GM23338 (cell line): ENCODE data around the gene PALM. TPM values are rescaled to one million over a fixed set of nuclear protein-coding genes. Genes with fewer than 3 reads are reported as not detected.

Source experiments
- ATAC-seq: fragments of 200-7000 bp; cut with Tn5 transposase; 3 replicates; pipeline ENCODE4 v1.9.1; 2020
- DNase-seq: peaks from one replicate; pipeline ENCODE4 v3.0.0-alpha.2; 2015; ENCODE audit warnings: low spot score
- H2AFZ ChIP-seq: fragments of 200-600 bp; sonication (generic); 2 replicates; pipeline ENCODE4 v1.8.0; 2016; ENCODE audit warnings: antibody characterized with exemption, mild to moderate bottlenecking, moderate library complexity
- H3F3A ChIP-seq: fragments of 200-600 bp; sonication (generic); replicated peaks from 2 replicates; pipeline ENCODE4 v1.8.0; 2017; ENCODE audit warnings: antibody characterized with exemption, mixed run types, low read depth
- H3K27ac ChIP-seq: fragments of 200-600 bp; sonication (generic); 2 replicates; pipeline ENCODE4 v1.6.1; 2016; ENCODE audit warnings: low read depth
- H3K27me3 ChIP-seq: fragments of 200-600 bp; sonication (generic); 2 replicates; pipeline ENCODE4 v1.8.0; 2016; ENCODE audit warnings: mild to moderate bottlenecking, mixed run types, moderate library complexity; ENCODE audit not compliant: insufficient read depth
- H3K36me3 ChIP-seq: fragments of 200-600 bp; sonication (generic); 2 replicates; pipeline ENCODE4 v1.8.0; 2016; ENCODE audit warnings: mild to moderate bottlenecking; ENCODE audit not compliant: insufficient read depth
- H3K4me1 ChIP-seq: fragments of 200-600 bp; sonication (generic); 2 replicates; pipeline ENCODE4 v1.8.0; 2016; ENCODE audit warnings: mild to moderate bottlenecking, moderate library complexity; ENCODE audit not compliant: insufficient read depth
- H3K4me2 ChIP-seq: fragments of 200-600 bp; sonication (generic); 2 replicates; pipeline ENCODE4 v1.7.1; 2017; ENCODE audit warnings: mixed run types
- H3K4me3 ChIP-seq: fragments of 200-600 bp; sonication (generic); 2 replicates; pipeline ENCODE4 v1.6.1; 2016; ENCODE audit warnings: mixed run types
- H3K79me2 ChIP-seq: fragments of 200-600 bp; sonication (generic); replicated peaks from 2 replicates; pipeline ENCODE4 v1.8.0; 2017; ENCODE audit warnings: mild to moderate bottlenecking; ENCODE audit not compliant: insufficient read depth
- H3K9me2 ChIP-seq: fragments of 200-600 bp; sonication (generic); 2 replicates; pipeline ENCODE4 v1.8.0; 2017; ENCODE audit not compliant: insufficient read depth
- H4K20me1 ChIP-seq: fragments of 200-600 bp; sonication (generic); replicated peaks from 2 replicates; pipeline ENCODE4 v1.8.0; 2017; ENCODE audit warnings: mild to moderate bottlenecking; ENCODE audit not compliant: insufficient read depth
- H3K27ac Mint-ChIP-seq: 2 replicates; pipeline ENCODE4 v1.8.0; 2020; ENCODE audit warnings: inconsistent platforms, mild to moderate bottlenecking, moderate library complexity, mixed read lengths
- H3K27me3 Mint-ChIP-seq: 3 replicates; pipeline ENCODE4 v1.8.0; 2022; ENCODE audit warnings: low read depth, mild to moderate bottlenecking, moderate library complexity, mixed read lengths, inconsistent platforms; ENCODE audit not compliant: insufficient read depth, poor library complexity
- H3K36me3 Mint-ChIP-seq: 3 replicates; pipeline ENCODE4 v1.8.0; 2021; ENCODE audit warnings: low read depth, mild to moderate bottlenecking, inconsistent platforms, moderate library complexity, mixed read lengths
- H3K4me1 Mint-ChIP-seq: 3 replicates; pipeline ENCODE4 v1.8.0; 2020; ENCODE audit warnings: mild to moderate bottlenecking, inconsistent platforms, mixed read lengths
- H3K4me3 Mint-ChIP-seq: 3 replicates; pipeline ENCODE4 v1.8.0; 2021; ENCODE audit warnings: moderate library complexity, mild to moderate bottlenecking, inconsistent platforms, mixed read lengths
- H3K9me3 Mint-ChIP-seq: 3 replicates; pipeline ENCODE4 v1.8.0; 2020; ENCODE audit warnings: moderate library complexity, mild to moderate bottlenecking, inconsistent platforms, mixed read lengths
- CREB1 ChIP-seq: fragments of 250-450 bp; sonication (Bioruptor Pico); IDR thresholded peaks from 2 replicates; pipeline ENCODE4 v1.5.0; 2020; ENCODE audit warnings: low read depth, mild to moderate bottlenecking, moderate library complexity
- EZH2 ChIP-seq: fragments of 200-600 bp; sonication (generic); IDR thresholded peaks from one replicate; pipeline ENCODE4 v1.8.0; 2017; ENCODE audit warnings: antibody characterized with exemption, mild to moderate bottlenecking, low read depth; ENCODE audit not compliant: unreplicated experiment
- EZH2phosphoT487 ChIP-seq: fragments of 200-600 bp; sonication (generic); IDR thresholded peaks from one replicate; pipeline ENCODE4 v1.8.1; 2018; ENCODE audit warnings: antibody characterized with exemption; ENCODE audit not compliant: unreplicated experiment
- JUNB ChIP-seq: IDR thresholded peaks from one replicate; pipeline ENCODE4 v1.6.1; 2016; ENCODE audit warnings: antibody characterized with exemption; ENCODE audit not compliant: unreplicated experiment
- NANOG ChIP-seq: IDR thresholded peaks from 2 replicates; pipeline ENCODE4 v1.6.1; 2016; ENCODE audit warnings: antibody characterized with exemption, borderline replicate concordance
- POLR2AphosphoS5 ChIP-seq: IDR thresholded peaks from 2 replicates; pipeline ENCODE4 v1.6.1; 2016; ENCODE audit warnings: antibody characterized with exemption, low read depth
- STAT1 ChIP-seq: IDR thresholded peaks from one replicate; pipeline ENCODE4 v1.6.1; 2016; ENCODE audit warnings: antibody characterized with exemption; ENCODE audit not compliant: unreplicated experiment
- ZNF114 ChIP-seq: fragments of 250-450 bp; sonication (Bioruptor Pico); IDR thresholded peaks from 2 replicates; pipeline ENCODE4 v1.5.0; 2020; ENCODE audit warnings: mild to moderate bottlenecking, moderate library complexity
- ZNF331 ChIP-seq: fragments of 250-450 bp; sonication (Bioruptor Pico); IDR thresholded peaks from 2 replicates; pipeline ENCODE4 v1.5.0; 2020; ENCODE audit warnings: low read depth, mild to moderate bottlenecking, moderate library complexity
- polyA plus RNA-seq: library from polyadenylated mRNA; unstranded; fragments of >200 nt; fragmentation: Nextera tagmentation; extraction: Ambion mirVana; gene quantifications from 2 replicates; pipeline ENCODE4 v1.2.1, GENCODE V29; 2016
- total RNA-seq: library from RNA; depleted of rRNA; stranded (reverse); fragments of >200 nt; shearing (Covaris generic); gene quantifications from 2 replicates; pipeline ENCODE4 v1.2.3, GENCODE V29; 2014
- TF ChIP-seq, protein P1 (sequence below): fragments of 250-450 bp; sonication (Bioruptor Pico); IDR thresholded peaks from 2 replicates; pipeline ENCODE4 v1.5.0; 2020; ENCODE audit warnings: mild to moderate bottlenecking, moderate library complexity
- TF ChIP-seq, protein P2 (sequence below), 2 experiments: fragments of 200-600 bp in 1 of 2; sonication (generic) in 1 of 2; conservative IDR thresholded peaks; 2 replicates each; pipeline versions ENCODE4 v1.5.1 to v1.6.1; 2016 to 2017; ENCODE audit warnings: antibody characterized with exemption in 2 of 2, low read depth in 2 of 2, mild to moderate bottlenecking in 2 of 2, moderate library complexity in 1 of 2
- TF ChIP-seq, protein P3 (sequence below): IDR thresholded peaks from 2 replicates; pipeline ENCODE4 v1.6.1; 2016; ENCODE audit warnings: antibody characterized with exemption
- TF ChIP-seq, protein P4 (sequence below): IDR thresholded peaks from one replicate; pipeline ENCODE4 v1.6.1; 2018; ENCODE audit warnings: antibody characterized with exemption; ENCODE audit not compliant: unreplicated experiment

The PALM gene
- total and polyA plus RNA-seq, 2 experiments from 2014 or later = 3.8 to 26.1 TPM

DNA sequence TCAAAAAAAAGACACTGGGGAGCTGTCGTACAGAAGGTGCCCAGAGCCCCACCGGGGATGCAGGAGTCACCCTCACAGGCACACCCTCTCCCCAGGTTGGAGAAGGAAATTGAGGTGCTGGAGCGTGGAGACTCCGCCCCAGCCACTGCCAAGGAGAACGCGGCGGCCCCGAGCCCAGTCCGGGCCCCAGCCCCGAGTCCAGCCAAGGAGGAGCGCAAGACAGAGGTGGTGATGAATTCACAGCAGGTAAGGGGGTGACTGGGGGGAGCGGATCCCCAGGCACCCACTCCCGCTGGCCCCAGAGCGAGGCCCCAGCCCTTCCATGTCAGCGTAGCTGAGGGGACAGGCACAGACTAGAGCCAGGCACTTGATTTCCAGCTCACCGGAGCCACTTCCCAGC, 22.3 kb downstream of the PALM start:
- TF ChIP-seq, protein P1, sequence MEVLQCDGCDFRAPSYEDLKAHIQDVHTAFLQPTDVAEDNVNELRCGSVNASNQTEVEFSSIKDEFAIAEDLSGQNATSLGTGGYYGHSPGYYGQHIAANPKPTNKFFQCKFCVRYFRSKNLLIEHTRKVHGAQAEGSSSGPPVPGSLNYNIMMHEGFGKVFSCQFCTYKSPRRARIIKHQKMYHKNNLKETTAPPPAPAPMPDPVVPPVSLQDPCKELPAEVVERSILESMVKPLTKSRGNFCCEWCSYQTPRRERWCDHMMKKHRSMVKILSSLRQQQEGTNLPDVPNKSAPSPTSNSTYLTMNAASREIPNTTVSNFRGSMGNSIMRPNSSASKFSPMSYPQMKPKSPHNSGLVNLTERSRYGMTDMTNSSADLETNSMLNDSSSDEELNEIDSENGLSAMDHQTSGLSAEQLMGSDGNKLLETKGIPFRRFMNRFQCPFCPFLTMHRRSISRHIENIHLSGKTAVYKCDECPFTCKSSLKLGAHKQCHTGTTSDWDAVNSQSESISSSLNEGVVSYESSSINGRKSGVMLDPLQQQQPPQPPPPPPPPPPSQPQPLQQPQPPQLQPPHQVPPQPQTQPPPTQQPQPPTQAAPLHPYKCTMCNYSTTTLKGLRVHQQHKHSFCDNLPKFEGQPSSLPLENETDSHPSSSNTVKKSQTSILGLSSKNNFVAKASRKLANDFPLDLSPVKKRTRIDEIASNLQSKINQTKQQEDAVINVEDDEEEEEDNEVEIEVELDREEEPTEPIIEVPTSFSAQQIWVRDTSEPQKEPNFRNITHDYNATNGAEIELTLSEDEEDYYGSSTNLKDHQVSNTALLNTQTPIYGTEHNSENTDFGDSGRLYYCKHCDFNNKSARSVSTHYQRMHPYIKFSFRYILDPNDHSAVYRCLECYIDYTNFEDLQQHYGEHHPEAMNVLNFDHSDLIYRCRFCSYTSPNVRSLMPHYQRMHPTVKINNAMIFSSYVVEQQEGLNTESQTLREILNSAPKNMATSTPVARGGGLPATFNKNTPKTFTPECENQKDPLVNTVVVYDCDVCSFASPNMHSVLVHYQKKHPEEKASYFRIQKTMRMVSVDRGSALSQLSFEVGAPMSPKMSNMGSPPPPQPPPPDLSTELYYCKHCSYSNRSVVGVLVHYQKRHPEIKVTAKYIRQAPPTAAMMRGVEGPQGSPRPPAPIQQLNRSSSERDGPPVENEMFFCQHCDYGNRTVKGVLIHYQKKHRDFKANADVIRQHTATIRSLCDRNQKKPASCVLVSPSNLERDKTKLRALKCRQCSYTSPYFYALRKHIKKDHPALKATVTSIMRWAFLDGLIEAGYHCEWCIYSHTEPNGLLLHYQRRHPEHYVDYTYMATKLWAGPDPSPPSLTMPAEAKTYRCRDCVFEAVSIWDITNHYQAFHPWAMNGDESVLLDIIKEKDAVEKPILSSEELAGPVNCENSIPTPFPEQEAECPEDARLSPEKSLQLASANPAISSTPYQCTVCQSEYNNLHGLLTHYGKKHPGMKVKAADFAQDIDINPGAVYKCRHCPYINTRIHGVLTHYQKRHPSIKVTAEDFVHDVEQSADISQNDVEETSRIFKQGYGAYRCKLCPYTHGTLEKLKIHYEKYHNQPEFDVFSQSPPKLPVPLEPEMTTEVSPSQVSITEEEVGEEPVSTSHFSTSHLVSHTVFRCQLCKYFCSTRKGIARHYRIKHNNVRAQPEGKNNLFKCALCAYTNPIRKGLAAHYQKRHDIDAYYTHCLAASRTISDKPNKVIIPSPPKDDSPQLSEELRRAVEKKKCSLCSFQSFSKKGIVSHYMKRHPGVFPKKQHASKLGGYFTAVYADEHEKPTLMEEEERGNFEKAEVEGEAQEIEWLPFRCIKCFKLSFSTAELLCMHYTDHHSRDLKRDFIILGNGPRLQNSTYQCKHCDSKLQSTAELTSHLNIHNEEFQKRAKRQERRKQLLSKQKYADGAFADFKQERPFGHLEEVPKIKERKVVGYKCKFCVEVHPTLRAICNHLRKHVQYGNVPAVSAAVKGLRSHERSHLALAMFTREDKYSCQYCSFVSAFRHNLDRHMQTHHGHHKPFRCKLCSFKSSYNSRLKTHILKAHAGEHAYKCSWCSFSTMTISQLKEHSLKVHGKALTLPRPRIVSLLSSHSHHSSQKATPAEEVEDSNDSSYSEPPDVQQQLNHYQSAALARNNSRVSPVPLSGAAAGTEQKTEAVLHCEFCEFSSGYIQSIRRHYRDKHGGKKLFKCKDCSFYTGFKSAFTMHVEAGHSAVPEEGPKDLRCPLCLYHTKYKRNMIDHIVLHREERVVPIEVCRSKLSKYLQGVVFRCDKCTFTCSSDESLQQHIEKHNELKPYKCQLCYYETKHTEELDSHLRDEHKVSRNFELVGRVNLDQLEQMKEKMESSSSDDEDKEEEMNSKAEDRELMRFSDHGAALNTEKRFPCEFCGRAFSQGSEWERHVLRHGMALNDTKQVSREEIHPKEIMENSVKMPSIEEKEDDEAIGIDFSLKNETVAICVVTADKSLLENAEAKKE (CRISPR knock-in tag) = no peak
- no peak for TF ChIP-seq ZNF331
- no peak for TF ChIP-seq POLR2AphosphoS5
- TF ChIP-seq, protein P2, sequence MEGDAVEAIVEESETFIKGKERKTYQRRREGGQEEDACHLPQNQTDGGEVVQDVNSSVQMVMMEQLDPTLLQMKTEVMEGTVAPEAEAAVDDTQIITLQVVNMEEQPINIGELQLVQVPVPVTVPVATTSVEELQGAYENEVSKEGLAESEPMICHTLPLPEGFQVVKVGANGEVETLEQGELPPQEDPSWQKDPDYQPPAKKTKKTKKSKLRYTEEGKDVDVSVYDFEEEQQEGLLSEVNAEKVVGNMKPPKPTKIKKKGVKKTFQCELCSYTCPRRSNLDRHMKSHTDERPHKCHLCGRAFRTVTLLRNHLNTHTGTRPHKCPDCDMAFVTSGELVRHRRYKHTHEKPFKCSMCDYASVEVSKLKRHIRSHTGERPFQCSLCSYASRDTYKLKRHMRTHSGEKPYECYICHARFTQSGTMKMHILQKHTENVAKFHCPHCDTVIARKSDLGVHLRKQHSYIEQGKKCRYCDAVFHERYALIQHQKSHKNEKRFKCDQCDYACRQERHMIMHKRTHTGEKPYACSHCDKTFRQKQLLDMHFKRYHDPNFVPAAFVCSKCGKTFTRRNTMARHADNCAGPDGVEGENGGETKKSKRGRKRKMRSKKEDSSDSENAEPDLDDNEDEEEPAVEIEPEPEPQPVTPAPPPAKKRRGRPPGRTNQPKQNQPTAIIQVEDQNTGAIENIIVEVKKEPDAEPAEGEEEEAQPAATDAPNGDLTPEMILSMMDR (conservative IDR thresholded peaks at IDR 0.05; ENCODE audit: low read depth in 2 of 2) = no peak
- TF ChIP-seq NANOG = no peak
- TF ChIP-seq EZH2 = no peak
- no peak for TF ChIP-seq ZNF114 (CRISPR knock-in tag)
- TF ChIP-seq CREB1 = no peak
- no peak for TF ChIP-seq STAT1
- TF ChIP-seq JUNB = no peak
- TF ChIP-seq, protein P3, sequence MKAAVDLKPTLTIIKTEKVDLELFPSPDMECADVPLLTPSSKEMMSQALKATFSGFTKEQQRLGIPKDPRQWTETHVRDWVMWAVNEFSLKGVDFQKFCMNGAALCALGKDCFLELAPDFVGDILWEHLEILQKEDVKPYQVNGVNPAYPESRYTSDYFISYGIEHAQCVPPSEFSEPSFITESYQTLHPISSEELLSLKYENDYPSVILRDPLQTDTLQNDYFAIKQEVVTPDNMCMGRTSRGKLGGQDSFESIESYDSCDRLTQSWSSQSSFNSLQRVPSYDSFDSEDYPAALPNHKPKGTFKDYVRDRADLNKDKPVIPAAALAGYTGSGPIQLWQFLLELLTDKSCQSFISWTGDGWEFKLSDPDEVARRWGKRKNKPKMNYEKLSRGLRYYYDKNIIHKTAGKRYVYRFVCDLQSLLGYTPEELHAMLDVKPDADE = no peak
- no peak for TF ChIP-seq EZH2phosphoT487
- TF ChIP-seq, protein P4, sequence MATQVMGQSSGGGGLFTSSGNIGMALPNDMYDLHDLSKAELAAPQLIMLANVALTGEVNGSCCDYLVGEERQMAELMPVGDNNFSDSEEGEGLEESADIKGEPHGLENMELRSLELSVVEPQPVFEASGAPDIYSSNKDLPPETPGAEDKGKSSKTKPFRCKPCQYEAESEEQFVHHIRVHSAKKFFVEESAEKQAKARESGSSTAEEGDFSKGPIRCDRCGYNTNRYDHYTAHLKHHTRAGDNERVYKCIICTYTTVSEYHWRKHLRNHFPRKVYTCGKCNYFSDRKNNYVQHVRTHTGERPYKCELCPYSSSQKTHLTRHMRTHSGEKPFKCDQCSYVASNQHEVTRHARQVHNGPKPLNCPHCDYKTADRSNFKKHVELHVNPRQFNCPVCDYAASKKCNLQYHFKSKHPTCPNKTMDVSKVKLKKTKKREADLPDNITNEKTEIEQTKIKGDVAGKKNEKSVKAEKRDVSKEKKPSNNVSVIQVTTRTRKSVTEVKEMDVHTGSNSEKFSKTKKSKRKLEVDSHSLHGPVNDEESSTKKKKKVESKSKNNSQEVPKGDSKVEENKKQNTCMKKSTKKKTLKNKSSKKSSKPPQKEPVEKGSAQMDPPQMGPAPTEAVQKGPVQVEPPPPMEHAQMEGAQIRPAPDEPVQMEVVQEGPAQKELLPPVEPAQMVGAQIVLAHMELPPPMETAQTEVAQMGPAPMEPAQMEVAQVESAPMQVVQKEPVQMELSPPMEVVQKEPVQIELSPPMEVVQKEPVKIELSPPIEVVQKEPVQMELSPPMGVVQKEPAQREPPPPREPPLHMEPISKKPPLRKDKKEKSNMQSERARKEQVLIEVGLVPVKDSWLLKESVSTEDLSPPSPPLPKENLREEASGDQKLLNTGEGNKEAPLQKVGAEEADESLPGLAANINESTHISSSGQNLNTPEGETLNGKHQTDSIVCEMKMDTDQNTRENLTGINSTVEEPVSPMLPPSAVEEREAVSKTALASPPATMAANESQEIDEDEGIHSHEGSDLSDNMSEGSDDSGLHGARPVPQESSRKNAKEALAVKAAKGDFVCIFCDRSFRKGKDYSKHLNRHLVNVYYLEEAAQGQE = no peak
- Histone ChIP-seq H3K9me2 (no peaks in the 10 kb centered on the region), H3F3A (no peaks in the 10 kb centered on the region), H3K27me3 (no peaks in the 10 kb centered on the region), H4K20me1 (no peaks in the 10 kb centered on the region), H3K4me3 (no peak overlapping the region), H3K36me3 (no peaks in the 10 kb centered on the region; the same call in 1 of the 2 replicates), H3K27ac (no peak overlapping the region), H2AFZ (no peak overlapping the region), H3K4me2 (no peak overlapping the region), H3K4me1 (no peaks in the 10 kb centered on the region; the same call in 1 of the 2 replicates), H3K79me2 (no peaks in the 10 kb centered on the region)
- ATAC-seq = no peak
- no peak for DNase-seq
- H3K9me3 Mint-ChIP-seq = peaks cover 2% of the 10 kb centered on the region; the same call in 2 of the 3 replicates
- no peaks in the 10 kb centered on the region for H3K36me3 Mint-ChIP-seq
- H3K4me3 Mint-ChIP-seq = no peak overlapping the region
- H3K27ac Mint-ChIP-seq = no peak overlapping the region
- H3K27me3 Mint-ChIP-seq = peaks cover 3% of the 10 kb centered on the region
- H3K4me1 Mint-ChIP-seq = no peaks in the 10 kb centered on the region; the same call in 2 of the 3 replicates
